Measurements from ENCODE around the gene APLNR. TPM values are rescaled to one million over a fixed set of nuclear protein-coding genes. Genes with fewer than 3 reads are reported as not detected.

Gene APLNR
- total and polyA plus RNA-seq, 2 donors (not counting 3 experiments of a cell fraction or from before 2014, with no cell fraction given): 0.04 to 0.38 TPM

DNA sequence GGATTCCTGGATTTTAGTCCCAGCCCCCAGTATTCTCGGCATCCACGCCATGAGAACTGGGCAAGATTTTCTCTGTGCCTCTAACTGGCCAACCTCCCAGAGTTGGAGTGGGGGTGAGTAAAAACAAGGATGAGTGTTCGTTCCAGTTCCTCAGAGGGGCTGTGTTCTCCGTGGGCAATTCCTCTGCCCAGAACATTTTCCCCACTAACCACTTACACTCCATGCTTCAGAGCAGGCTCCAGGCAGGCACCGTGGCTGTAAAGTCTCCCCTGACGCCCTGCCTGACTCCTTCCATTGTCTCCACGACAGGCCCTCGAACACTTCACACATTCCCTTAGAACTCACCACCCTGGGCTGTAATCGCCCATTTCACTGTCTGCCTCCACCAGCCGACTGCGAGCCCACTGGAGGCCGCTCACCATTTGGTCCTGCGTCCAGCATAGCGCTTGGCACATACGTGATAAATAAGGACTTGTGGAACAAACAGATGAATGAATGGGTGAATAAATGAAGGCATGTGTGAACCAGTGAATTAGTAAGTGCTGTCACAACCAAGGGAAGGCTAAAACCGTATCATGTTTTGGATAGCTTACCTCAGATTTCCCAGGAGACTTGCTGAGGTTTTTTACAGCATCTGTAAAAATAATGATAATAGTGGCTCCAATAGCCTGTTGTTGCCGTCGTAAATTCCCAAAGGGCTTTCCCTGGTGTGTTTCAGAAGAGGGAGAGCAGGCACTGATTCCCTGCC, 6.1 kb downstream of the APLNR start:
- DNase-seq (ENCODE audit: low read depth, low spot score) (no peak), FAIRE-seq (no peak)
- Histone ChIP-seq H3K27ac (ENCODE audit: insufficient read depth, low read depth, low read length) (no peak overlapping the region), H4K20me1 (replicated peaks; ENCODE audit: control insufficient read depth, extremely low read depth, insufficient read depth, low read length) (no peaks in the 10 kb centered on the region), H3K36me3 (ENCODE audit: control insufficient read depth in 2 of 2, extremely low read depth in 1 of 2, insufficient read depth in 2 of 2, low read length in 2 of 2) (no peaks in the 10 kb centered on the region), H3K9me1 (replicated peaks; ENCODE audit: control insufficient read depth, extremely low read depth, insufficient read depth, low read length) (no peaks in the 10 kb centered on the region), H3K27me3 (ENCODE audit: control insufficient read depth in 2 of 2, insufficient read depth in 2 of 2, low read length in 2 of 2) (peaks cover 41 to 42% of the 10 kb centered on the region in 2 experiments), H3K4me3 (replicated peaks in 1 of 3; ENCODE audit: insufficient read depth in 1 of 3, low read depth in 1 of 3, low read length in 3 of 3) (no peak overlapping the region), H3K4me2 (ENCODE audit: insufficient read depth, low read length) (no peak overlapping the region), H3K4me1 (ENCODE audit: control insufficient read depth, extremely low read depth, insufficient read depth, low read length) (no peaks in the 10 kb centered on the region), H3K79me2 (ENCODE audit: control insufficient read depth, insufficient read depth, low read length) (no peaks in the 10 kb centered on the region), H3K9ac (replicated peaks; ENCODE audit: extremely low read depth, insufficient read depth, low read length) (no peak overlapping the region), H3K9me3 (replicated peaks; ENCODE audit: control insufficient read depth, insufficient read depth, low read length) (no peaks in the 10 kb centered on the region), H2AFZ (ENCODE audit: low read depth, low read length) (no peak overlapping the region)
- intact Hi-C loops (cut with micrococcal nuclease): no loop called here
- BruUV-seq (replicated peaks): no TSS peak
- ChIA-PET POLR2A (no interaction called here), CTCF (interaction anchor here (1.0 kb wide), 2 partner anchors 9 to 19 kb away, joined by 3 read pairs; no protein-coding TSS in a partner anchor)
- dilution Hi-C loops (cut with MboI; ENCODE audit: extremely low pct_ligation_motif_present, low sequenced_read_pairs): no loop called here
- TF ChIP-seq POLR2A (IDR thresholded peaks at IDR 0.05; ENCODE audit: low read depth, low read length): no peak
- TF ChIP-seq POLR2AphosphoS5 (IDR thresholded peaks at IDR 0.05; ENCODE audit: insufficient read depth, low read depth, low read length): no peak
- TF ChIP-seq FOS (IDR thresholded peaks at IDR 0.05; ENCODE audit: borderline replicate concordance, insufficient read depth, low read length): no peak
- TF ChIP-seq EZH2 (IDR thresholded peaks at IDR 0.05; ENCODE audit: borderline replicate concordance, low read depth, low read length, severe bottlenecking): no peak
- TF ChIP-seq, protein P1, sequence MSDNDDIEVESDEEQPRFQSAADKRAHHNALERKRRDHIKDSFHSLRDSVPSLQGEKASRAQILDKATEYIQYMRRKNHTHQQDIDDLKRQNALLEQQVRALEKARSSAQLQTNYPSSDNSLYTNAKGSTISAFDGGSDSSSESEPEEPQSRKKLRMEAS (IDR thresholded peaks at IDR 0.05; ENCODE audit: insufficient read depth, insufficient read length): no peak
- no peak for TF ChIP-seq MYC (IDR thresholded peaks at IDR 0.05; ENCODE audit: low read depth, low read length)
- TF ChIP-seq JUN (IDR thresholded peaks at IDR 0.05; ENCODE audit: borderline replicate concordance, insufficient read depth, insufficient read length, low read depth): no peak
- TF ChIP-seq, protein P2, sequence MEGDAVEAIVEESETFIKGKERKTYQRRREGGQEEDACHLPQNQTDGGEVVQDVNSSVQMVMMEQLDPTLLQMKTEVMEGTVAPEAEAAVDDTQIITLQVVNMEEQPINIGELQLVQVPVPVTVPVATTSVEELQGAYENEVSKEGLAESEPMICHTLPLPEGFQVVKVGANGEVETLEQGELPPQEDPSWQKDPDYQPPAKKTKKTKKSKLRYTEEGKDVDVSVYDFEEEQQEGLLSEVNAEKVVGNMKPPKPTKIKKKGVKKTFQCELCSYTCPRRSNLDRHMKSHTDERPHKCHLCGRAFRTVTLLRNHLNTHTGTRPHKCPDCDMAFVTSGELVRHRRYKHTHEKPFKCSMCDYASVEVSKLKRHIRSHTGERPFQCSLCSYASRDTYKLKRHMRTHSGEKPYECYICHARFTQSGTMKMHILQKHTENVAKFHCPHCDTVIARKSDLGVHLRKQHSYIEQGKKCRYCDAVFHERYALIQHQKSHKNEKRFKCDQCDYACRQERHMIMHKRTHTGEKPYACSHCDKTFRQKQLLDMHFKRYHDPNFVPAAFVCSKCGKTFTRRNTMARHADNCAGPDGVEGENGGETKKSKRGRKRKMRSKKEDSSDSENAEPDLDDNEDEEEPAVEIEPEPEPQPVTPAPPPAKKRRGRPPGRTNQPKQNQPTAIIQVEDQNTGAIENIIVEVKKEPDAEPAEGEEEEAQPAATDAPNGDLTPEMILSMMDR (IDR thresholded peaks at IDR 0.05; ENCODE audit: extremely low read depth in 1 of 2, insufficient read depth in 1 of 2, low read depth in 1 of 2, low read length in 2 of 2): no peak
- no peak for TF ChIP-seq GATA2 (IDR thresholded peaks at IDR 0.05; ENCODE audit: insufficient read depth, insufficient read length, low read depth, low read length)
